K562 (cell line): ENCODE data around the gene TFDP1. TPM values are rescaled to one million over a fixed set of nuclear protein-coding genes. Genes with fewer than 3 reads are reported as not detected.

Experiments used
- ATAC-seq: fragments of 200-7000 bp; cut with Tn5 transposase; 3 replicates; pipeline ENCODE4 v1.9.1; 2020; ENCODE audit warnings: moderate library complexity
- BruUV-seq: library from RNA; stranded (reverse); fragments of 400-500 nt; replicated peaks from 2 replicates; lab custom pipeline; 2021; lab: Mats Ljungman, UMichigan
- CTCF ChIA-PET: fragments of 300-600 bp; formaldehyde crosslinking; extraction: SDS; loops from one replicate; lab custom pipeline; 2021; ENCODE audit warnings: low intra/inter-chr PET ratio; lab: Yijun Ruan, JAX
- POLR2A ChIA-PET: fragments of 300-600, 350-650 bp; sonication (Branson Sonifier 250); formaldehyde crosslinking; extraction: SDS; loops from one replicate; lab custom pipeline; 2021; ENCODE audit warnings: antibody characterized with exemption, inconsistent platforms; lab: Yijun Ruan, JAX
- DNase-seq, 4 experiments: peaks; one replicate each; pipeline versions ENCODE4 v3.0.0 to v3.0.0-alpha.2; 2011 to 2018; ENCODE audit warnings: low spot score in 3 of 4, mixed read lengths in 3 of 4; ENCODE audit errors: extremely low read depth in 1 of 4
- FAIRE-seq: peaks from 2 replicates; lab custom pipeline; 2011; peaks lifted over from hg19 to GRCh38; lab: Jason Lieb, UNC
- H2AFZ ChIP-seq: 2 replicates; pipeline ENCODE4 v1.6.0; 2011; ENCODE audit warnings: low read depth, low read length, control low read depth, inconsistent platforms
- H3K27ac ChIP-seq: fragments of 200-600 bp; 3 replicates; pipeline ENCODE4 v1.8.0; 2011; ENCODE audit warnings: low read depth, mild to moderate bottlenecking, control low read depth, inconsistent platforms, low read length, moderate library complexity, mixed read lengths; ENCODE audit errors: extremely low read depth
- H3K27me3 ChIP-seq, 2 experiments: fragments of 300-600 bp in 1 of 2; 2 replicates in 1 of 2; 3 replicates in 1 of 2; pipeline versions ENCODE4 v1.6.0 to v1.8.0; 2011; ENCODE audit warnings: inconsistent platforms in 2 of 2, low read length in 2 of 2, mild to moderate bottlenecking in 1 of 2, mixed read lengths in 1 of 2, moderate library complexity in 1 of 2; ENCODE audit not compliant: control insufficient read depth in 2 of 2, insufficient read depth in 2 of 2
- H3K36me3 ChIP-seq: fragments of 300-600 bp; 3 replicates; pipeline ENCODE4 v1.8.0; 2011; ENCODE audit warnings: mild to moderate bottlenecking, low read length, inconsistent platforms; ENCODE audit not compliant: control insufficient read depth, insufficient read depth
- H3K4me1 ChIP-seq, 2 experiments: fragments of 200-600 bp in 1 of 2; replicated peaks in 1 of 2; 2 replicates in 1 of 2; 3 replicates in 1 of 2; pipeline versions ENCODE4 v1.5.1 to v1.8.0; 2011; ENCODE audit warnings: inconsistent platforms in 2 of 2, low read length in 2 of 2, mild to moderate bottlenecking in 1 of 2, mixed read lengths in 1 of 2, moderate library complexity in 1 of 2; ENCODE audit not compliant: control insufficient read depth in 2 of 2, insufficient read depth in 2 of 2
- H3K4me2 ChIP-seq: 2 replicates; pipeline ENCODE4 v1.6.1; 2011; ENCODE audit warnings: low read length, control low read depth, inconsistent platforms, mixed read lengths; ENCODE audit not compliant: insufficient read depth
- H3K4me3 ChIP-seq: fragments of 200-600 bp; sonication (generic), shearing (Covaris generic); 2 replicates; pipeline ENCODE4 v1.5.1; 2016; ENCODE audit warnings: control low read depth, inconsistent platforms
- H3K79me2 ChIP-seq: fragments of 200-600 bp; 3 replicates; pipeline ENCODE4 v1.8.0; 2011; ENCODE audit warnings: low read length, inconsistent platforms; ENCODE audit not compliant: control insufficient read depth, insufficient read depth
- H3K9ac ChIP-seq, 2 experiments: 2 replicates each; pipeline versions ENCODE4 v1.6.0 to v1.6.1; 2011; ENCODE audit warnings: low read depth in 2 of 2, low read length in 2 of 2, control low read depth in 1 of 2, inconsistent platforms in 1 of 2, mild to moderate bottlenecking in 1 of 2, mixed read lengths in 1 of 2; ENCODE audit not compliant: insufficient read depth in 1 of 2
- H3K9me1 ChIP-seq: one replicate; pipeline ENCODE4 v1.6.0; 2011; ENCODE audit warnings: inconsistent platforms, mild to moderate bottlenecking, low read length, moderate library complexity; ENCODE audit not compliant: control insufficient read depth, insufficient read depth
- H3K9me3 ChIP-seq: replicated peaks from 2 replicates; pipeline ENCODE4 v1.5.1; 2011; ENCODE audit warnings: low read depth, low read length, inconsistent platforms; ENCODE audit not compliant: control insufficient read depth, insufficient read depth
- H4K20me1 ChIP-seq: replicated peaks from 2 replicates; pipeline ENCODE4 v1.6.1; 2011; ENCODE audit warnings: low read length, inconsistent platforms, mixed read lengths; ENCODE audit not compliant: control insufficient read depth, insufficient read depth
- IRF1 ChIP-seq: sonication (generic); formaldehyde crosslinking; IDR thresholded peaks from 2 replicates; pipeline ENCODE4 v1.8.0; 2022; ENCODE audit warnings: missing genetic modification reagents, mild to moderate bottlenecking, borderline replicate concordance
- ZNF133 ChIP-seq: fragments of 250-450 bp; sonication (Bioruptor Pico); IDR thresholded peaks from 2 replicates; pipeline ENCODE4 v1.4.0; 2020; ENCODE audit warnings: mild to moderate bottlenecking
- ZNF583 ChIP-seq: fragments of 250-450 bp; sonication (Bioruptor Pico); IDR thresholded peaks from 2 replicates; pipeline ENCODE4 v1.4.0; 2020
- WGBS: fragments of 100-300 bp; shearing (Covaris generic); methylation state at CpG from one replicate; pipeline ENCODE4 v1.1.6; 2016; ENCODE audit warnings: low coverage, mixed read lengths; ENCODE audit not compliant: insufficient coverage; ENCODE audit errors: missing lambda C conversion rate; 5-methylcytosine and 5-hydroxymethylcytosine counted together
- in situ Hi-C: fragments of 300-500 bp; cut with MboI; formaldehyde crosslinking; loops from 4 replicates; pipeline ENCODE4 v1.15.0; 2018; ENCODE audit warnings: inconsistent platforms, mixed read lengths
- intact Hi-C: fragments of 100-400 bp; cut with micrococcal nuclease; formaldehyde crosslinking; loops from 2 replicates; pipeline ENCODE4 v1.14.2; 2022
- polyA plus RNA-seq, 8 experiments: library from polyadenylated mRNA; depleted of rRNA in 4 of 8; stranded (reverse) in 5 of 8; unstranded in 3 of 8; fragments of >200 nt; fragmentation: Nextera tagmentation in 2 of 8; fragmentation: Illumina TruSeq in 1 of 8; extraction: Ambion mirVana in 2 of 8; extraction: Trizol in 1 of 8; gene quantifications; 2 replicates each; pipeline versions ENCODE4 v1.2.1 to v1.2.3, GENCODE V29; 2011 to 2014; ENCODE audit warnings: inconsistent platforms in 1 of 8, missing spikeins in 1 of 8
- total RNA-seq, 7 experiments: library from RNA; depleted of rRNA in 6 of 7; stranded (reverse); fragments of >200 nt in 6 of 7; fragmentation: Illumina TruSeq in 2 of 7; extraction: Trizol in 2 of 7; gene quantifications; 2 replicates each; pipeline versions ENCODE4 v1.2.1 to v1.2.3, GENCODE V29; 2011 to 2021; ENCODE audit warnings: low replicate concordance in 1 of 7
- TF ChIP-seq, protein P1 (sequence below): fragments of 250-450 bp; sonication (Bioruptor Pico); IDR thresholded peaks from 2 replicates; pipeline ENCODE4 v1.8.0; 2022; ENCODE audit warnings: moderate library complexity, mild to moderate bottlenecking, inconsistent platforms

TFDP1 gene
- total and polyA plus RNA-seq, 9 of the 15 experiments (the other 6 are each of a cell fraction or from before 2014, with no cell fraction given) = 33.8 to 145 (median 69.1) TPM

- no peak overlapping the region for H3K4me3 ChIP-seq
- in situ Hi-C loops = no loop called here
- H3K79me2 ChIP-seq = no peaks in the 10 kb centered on the region
- no peak overlapping the region for H3K4me2 ChIP-seq
- TF ChIP-seq, protein P1, sequence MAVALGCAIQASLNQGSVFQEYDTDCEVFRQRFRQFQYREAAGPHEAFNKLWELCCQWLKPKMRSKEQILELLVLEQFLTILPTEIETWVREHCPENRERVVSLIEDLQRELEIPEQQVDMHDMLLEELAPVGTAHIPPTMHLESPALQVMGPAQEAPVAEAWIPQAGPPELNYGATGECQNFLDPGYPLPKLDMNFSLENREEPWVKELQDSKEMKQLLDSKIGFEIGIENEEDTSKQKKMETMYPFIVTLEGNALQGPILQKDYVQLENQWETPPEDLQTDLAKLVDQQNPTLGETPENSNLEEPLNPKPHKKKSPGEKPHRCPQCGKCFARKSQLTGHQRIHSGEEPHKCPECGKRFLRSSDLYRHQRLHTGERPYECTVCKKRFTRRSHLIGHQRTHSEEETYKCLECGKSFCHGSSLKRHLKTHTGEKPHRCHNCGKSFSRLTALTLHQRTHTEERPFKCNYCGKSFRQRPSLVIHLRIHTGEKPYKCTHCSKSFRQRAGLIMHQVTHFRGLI (CRISPR knock-in tag) = no peak
- no peak for TF ChIP-seq ZNF133 (CRISPR knock-in tag)
- ChIA-PET POLR2A (no interaction called here), CTCF (no interaction called here)
- H3K9ac ChIP-seq = no peak overlapping the region
- no peaks in the 10 kb centered on the region for H4K20me1 ChIP-seq
- H3K27ac ChIP-seq = no peak overlapping the region
- no peaks in the 10 kb centered on the region for H3K27me3 ChIP-seq
- H2AFZ ChIP-seq = no peak overlapping the region
- no peaks in the 10 kb centered on the region for H3K9me1 ChIP-seq
- WGBS = 97% methylated on average over 13 of the region's 27 CpGs
- intact Hi-C loops = no loop called here
- DNase-seq (no peak), FAIRE-seq (no peak), ATAC-seq (no peak)
- H3K4me1 ChIP-seq = no peaks in the 10 kb centered on the region
- H3K36me3 ChIP-seq = peaks cover 67% of the 10 kb centered on the region
- no TSS peak for BruUV-seq
- peaks cover 5% of the 10 kb centered on the region for H3K9me3 ChIP-seq
These were observed 55.2 kb downstream of the TFDP1 start for GRCh38 chr13:113639616-113640262.

DNA sequence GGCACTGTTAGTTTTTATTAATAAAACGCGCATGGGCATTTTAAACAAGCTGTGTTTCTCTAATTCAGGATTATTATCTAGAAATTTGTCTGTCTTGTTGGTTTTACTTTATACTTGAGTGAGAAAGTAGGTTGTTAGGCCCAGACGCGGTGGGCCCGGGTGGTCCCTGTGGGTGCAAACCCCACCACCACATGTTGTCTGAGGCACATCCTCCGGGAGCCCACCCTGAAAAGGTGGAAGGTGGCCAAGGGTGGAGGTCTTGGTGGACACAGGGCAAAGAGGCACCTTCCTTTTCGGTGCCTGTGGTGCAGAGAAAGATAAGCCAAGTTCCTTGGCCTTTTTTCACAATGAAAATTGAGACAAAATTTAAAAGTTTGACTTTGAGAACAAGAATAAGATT lies 56.9 kb downstream of the TFDP1 start:
- CTCF ChIA-PET = no interaction called here
- ATAC-seq (no peak), DNase-seq (no peak), FAIRE-seq (no peak)
- Histone ChIP-seq H2AFZ (no peak overlapping the region), H3K4me1 (no peaks in the 10 kb centered on the region), H3K4me2 (no peak overlapping the region), H3K36me3 (peaks cover 50% of the 10 kb centered on the region), H3K9me3 (peaks cover 5% of the 10 kb centered on the region), H3K27me3 (no peaks in the 10 kb centered on the region), H3K9ac (no peak overlapping the region), H3K4me3 (no peak overlapping the region), H4K20me1 (no peaks in the 10 kb centered on the region), H3K79me2 (no peaks in the 10 kb centered on the region), H3K9me1 (no peaks in the 10 kb centered on the region), H3K27ac (no peak overlapping the region)
- intact Hi-C loops (no loop called here), in situ Hi-C loops (no loop called here)
- BruUV-seq = no TSS peak
- TF ChIP-seq IRF1 (no peak), ZNF583 (CRISPR knock-in tag) (no peak)
- WGBS = 83% methylated on average over 7 of the region's 7 CpGs
- POLR2A ChIA-PET = no interaction called here
